GM18868 (cell line): ENCODE measurements around the gene WDFY1.

Experiments used
- ATAC-seq: cut with Tn5 transposase; IDR thresholded peaks from one replicate; pipeline ENCODE4 v1.9.1; 2021; ENCODE audit warnings: mild to moderate bottlenecking, moderate library complexity; ENCODE audit not compliant: unreplicated experiment

Gene WDFY1

GRCh38 chr2:223944703-223945531 is at the start of gene WDFY1:
Gene WDFY1, minus strand, starts transcription at chr2:223945335. Its CDS starts 51 bp downstream, at chr2:223945284.
- peak; percentile 90 for ATAC-seq

- no peak for ATAC-seq
Measured at GRCh38 chr2:223994562-223995162, 49.5 kb upstream of the WDFY1 start.

GRCh38 chr2:223993634-223994232 is 48.6 kb upstream of the WDFY1 start:
- ATAC-seq: peak; percentile 85

- ATAC-seq: no peak
Measured at GRCh38 chr2:223991611-223992010, 46.5 kb upstream of the WDFY1 start.

GRCh38 chr2:223989856-223990232 is 44.7 kb upstream of the WDFY1 start:
- ATAC-seq: no peak

GRCh38 chr2:223989206-223989855 is 44.2 kb upstream of the WDFY1 start:
- ATAC-seq: no peak

- ATAC-seq: no peak
Measured at GRCh38 chr2:223981241-223981640, 36.1 kb upstream of the WDFY1 start.

GRCh38 chr2:223980803-223981202 is 35.7 kb upstream of the WDFY1 start:
- ATAC-seq: no peak

- no peak for ATAC-seq
Measured at GRCh38 chr2:223980397-223980735, 35.2 kb upstream of the WDFY1 start.

- ATAC-seq: no peak
Measured at GRCh38 chr2:223979730-223980396, 34.7 kb upstream of the WDFY1 start.

- ATAC-seq: no peak
Measured at GRCh38 chr2:223978451-223978850, 33.3 kb upstream of the WDFY1 start.

GRCh38 chr2:223976635-223977226 is 31.6 kb upstream of the WDFY1 start:
- no peak for ATAC-seq

GRCh38 chr2:223973606-223974005 is 28.5 kb upstream of the WDFY1 start:
- ATAC-seq: no peak

- no peak for ATAC-seq
Measured at GRCh38 chr2:223972656-223973102, 27.5 kb upstream of the WDFY1 start.

GRCh38 chr2:223971731-223972130 is 26.6 kb upstream of the WDFY1 start:
- no peak for ATAC-seq

- ATAC-seq: peak; percentile 83
Measured at GRCh38 chr2:223970343-223971128, 25.4 kb upstream of the WDFY1 start.

- peak; percentile 14 for ATAC-seq
Measured at GRCh38 chr2:223969856-223970255, 24.7 kb upstream of the WDFY1 start.

GRCh38 chr2:223969315-223969714 is 24.2 kb upstream of the WDFY1 start:
- no peak for ATAC-seq

GRCh38 chr2:223967981-223968380 is 22.8 kb upstream of the WDFY1 start:
- ATAC-seq: no peak

- ATAC-seq: no peak
Measured at GRCh38 chr2:223959688-223960087, 14.6 kb upstream of the WDFY1 start.
